ENCODE results near the gene TEX22.

Gene TEX22

DNA sequence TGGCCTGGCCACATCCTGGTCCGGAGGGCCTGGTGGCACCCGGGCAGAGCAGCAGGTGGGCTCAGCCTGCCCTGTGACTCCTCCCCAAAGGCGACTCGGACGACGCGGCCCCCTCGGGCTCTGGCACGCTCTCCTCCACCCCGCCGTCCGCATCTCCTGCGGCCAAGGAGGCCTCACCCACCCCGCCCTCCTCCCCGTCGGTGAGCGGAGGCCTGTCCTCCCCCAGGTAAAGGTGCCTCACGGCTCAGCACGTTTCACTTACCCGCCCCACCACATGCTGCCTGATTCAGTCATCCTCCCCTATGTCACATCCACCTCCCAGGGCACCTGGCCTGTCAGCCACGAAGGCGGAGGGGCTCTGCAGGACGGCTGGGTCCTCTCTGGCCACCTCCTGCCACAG lies 6.8 kb upstream of the TEX22 start:
- H3K36me3 ChIP-seq (replicated peaks), result no peaks in the 10 kb centered on the region
- no peak for TF ChIP-seq CTCF (IDR thresholded peaks at IDR 0.05; ENCODE audit: low read depth, low read length, missing control alignments)
- no peak overlapping the region for H3K27ac ChIP-seq
- in situ Hi-C loops (cut with HindIII; ENCODE audit: low pct_ligation_motif_present, low sequenced_read_pairs), result no loop called here
- no peak overlapping the region for H3K4me3 ChIP-seq (ENCODE audit: low read depth, low read length)
- DNase-seq, result no peak
- no peaks in the 10 kb centered on the region for H3K27me3 ChIP-seq (replicated peaks)

DNA sequence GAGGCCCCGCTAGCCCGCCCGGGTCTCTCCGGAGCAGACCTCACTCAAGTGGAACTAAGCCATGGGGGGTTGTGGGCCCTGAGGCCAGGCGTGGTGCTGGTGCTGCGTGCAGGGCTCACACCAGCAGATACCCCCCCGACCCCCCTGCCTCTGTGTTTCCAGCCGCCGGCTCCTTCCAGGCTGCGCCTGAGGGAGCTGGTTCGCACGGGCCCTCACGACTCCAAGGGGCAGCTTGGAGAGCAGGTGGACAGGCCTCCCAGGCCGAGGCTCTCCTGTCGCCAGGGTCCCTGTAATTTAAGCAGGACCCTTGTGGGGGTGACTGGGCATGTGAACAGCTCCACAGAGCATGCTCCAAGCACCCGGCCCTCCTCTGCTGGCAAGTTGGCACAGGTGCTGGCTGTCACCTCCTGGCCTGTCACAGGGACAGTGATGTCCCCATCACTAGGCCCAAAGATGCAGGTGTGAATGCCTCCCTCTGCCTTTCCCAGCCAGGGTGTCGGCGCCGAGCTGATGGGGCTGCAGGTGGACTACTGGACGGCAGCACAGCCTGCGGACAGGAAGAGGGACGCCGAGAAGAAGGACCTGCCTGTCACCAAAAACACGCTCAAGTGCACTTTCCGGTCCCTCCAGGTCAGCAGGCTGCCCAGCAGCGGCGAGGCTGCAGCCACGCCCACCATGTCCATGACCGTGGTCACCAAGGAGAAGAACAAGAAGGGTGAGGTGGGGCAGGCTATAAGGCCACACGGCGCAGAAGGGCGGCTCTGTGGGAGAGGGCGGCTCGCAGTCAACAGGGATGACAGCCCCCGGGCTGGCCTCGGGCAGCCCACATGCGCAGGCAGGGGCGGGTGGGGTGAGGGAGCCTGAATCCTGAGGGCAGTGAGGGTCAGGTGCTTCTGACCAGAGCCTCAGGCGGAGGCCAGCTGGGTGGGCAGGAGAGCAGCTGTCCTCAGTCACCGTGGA lies 5.9 kb upstream of the TEX22 start:
- in situ Hi-C loops (cut with HindIII; ENCODE audit: low pct_ligation_motif_present, low sequenced_read_pairs), result no loop called here
- no peak for TF ChIP-seq CTCF (IDR thresholded peaks at IDR 0.05; ENCODE audit: low read depth, low read length, missing control alignments)
- no peaks in the 10 kb centered on the region for H3K27me3 ChIP-seq (replicated peaks)
- H3K36me3 ChIP-seq (replicated peaks), result no peaks in the 10 kb centered on the region
- DNase-seq, result no peak
- no peak overlapping the region for H3K4me3 ChIP-seq (ENCODE audit: low read depth, low read length)
- H3K27ac ChIP-seq, result no peak overlapping the region

- H3K27ac ChIP-seq, result no peak overlapping the region
- in situ Hi-C loops (cut with HindIII; ENCODE audit: low pct_ligation_motif_present, low sequenced_read_pairs), result no loop called here
Observed at GRCh38 chr14:105393151-105393550, 5.2 kb upstream of the TEX22 start.

GRCh38 chr14:105394714-105395537 lies 3.4 kb upstream of the TEX22 start:
- no peaks in the 10 kb centered on the region for H3K36me3 ChIP-seq (replicated peaks)
- no peak overlapping the region for H3K4me3 ChIP-seq (ENCODE audit: low read depth, low read length)
- in situ Hi-C loops (cut with HindIII; ENCODE audit: low pct_ligation_motif_present, low sequenced_read_pairs), result no loop called here
- TF ChIP-seq CTCF (IDR thresholded peaks at IDR 0.05; ENCODE audit: low read depth, low read length, missing control alignments), result no peak
- no peak for DNase-seq
- no peak overlapping the region for H3K27ac ChIP-seq
- no peaks in the 10 kb centered on the region for H3K27me3 ChIP-seq (replicated peaks)

More at GRCh38 chr14:105393151-105393550, 5.2 kb upstream of the TEX22 start:
- no peaks in the 10 kb centered on the region for H3K36me3 ChIP-seq (replicated peaks)
- H3K27me3 ChIP-seq (replicated peaks), result no peaks in the 10 kb centered on the region
- no peak for TF ChIP-seq CTCF (IDR thresholded peaks at IDR 0.05; ENCODE audit: low read depth, low read length, missing control alignments)
- no peak for DNase-seq
- no peak overlapping the region for H3K4me3 ChIP-seq (ENCODE audit: low read depth, low read length)

- TF ChIP-seq CTCF (IDR thresholded peaks at IDR 0.05; ENCODE audit: low read depth, low read length, missing control alignments), result no peak
- no peak overlapping the region for H3K27ac ChIP-seq
- H3K36me3 ChIP-seq (replicated peaks), result no peaks in the 10 kb centered on the region
- no peaks in the 10 kb centered on the region for H3K27me3 ChIP-seq (replicated peaks)
- H3K4me3 ChIP-seq (ENCODE audit: low read depth, low read length), result no peak overlapping the region
- DNase-seq, result no peak
- in situ Hi-C loops (cut with HindIII; ENCODE audit: low pct_ligation_motif_present, low sequenced_read_pairs), result no loop called here
Observed at GRCh38 chr14:105395538-105395854, 2.8 kb upstream of the TEX22 start.

Data from brain microvascular endothelial cell (primary cell).